ENCODE results near the gene ZNRF3.

Gene ZNRF3

DNA sequence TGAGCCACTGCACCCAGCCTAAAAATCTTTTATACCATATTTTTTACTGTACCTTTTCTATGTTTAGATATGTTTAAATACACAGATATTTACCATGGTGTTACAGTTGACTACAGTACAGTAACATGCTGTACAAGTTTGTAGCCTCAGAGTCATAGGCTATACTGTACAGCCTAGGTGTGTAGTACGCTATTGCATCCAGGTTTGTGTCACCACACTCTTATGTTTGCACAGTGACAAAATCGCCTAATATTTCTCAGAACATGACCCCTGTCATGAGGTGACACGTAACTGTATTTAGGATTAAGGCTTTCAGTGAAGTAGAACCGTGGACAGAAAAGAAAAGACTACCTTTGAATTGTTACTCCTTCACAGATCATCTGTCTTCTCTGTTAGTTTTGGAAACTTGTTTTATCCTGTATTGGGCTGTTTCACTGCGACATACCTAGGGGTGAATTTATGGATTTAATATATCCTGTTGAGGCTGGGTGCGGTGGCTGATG, 83.8 kb downstream of the ZNRF3 start:
- DNase-seq (ENCODE audit: low read depth), result no peak
- no peak overlapping the region for H3K4me3 ChIP-seq (ENCODE audit: low read depth, low read length)
- TF ChIP-seq CTCF (IDR thresholded peaks at IDR 0.05; ENCODE audit: control insufficient read depth, extremely low read depth, insufficient read depth), result no peak

- DNase-seq (ENCODE audit: low read depth), result no peak
- no peak overlapping the region for H3K4me3 ChIP-seq (ENCODE audit: low read depth, low read length)
- TF ChIP-seq CTCF (IDR thresholded peaks at IDR 0.05; ENCODE audit: control insufficient read depth, extremely low read depth, insufficient read depth), result no peak
Observed at GRCh38 chr22:28967969-28968368, 84.6 kb downstream of the ZNRF3 start.

DNA sequence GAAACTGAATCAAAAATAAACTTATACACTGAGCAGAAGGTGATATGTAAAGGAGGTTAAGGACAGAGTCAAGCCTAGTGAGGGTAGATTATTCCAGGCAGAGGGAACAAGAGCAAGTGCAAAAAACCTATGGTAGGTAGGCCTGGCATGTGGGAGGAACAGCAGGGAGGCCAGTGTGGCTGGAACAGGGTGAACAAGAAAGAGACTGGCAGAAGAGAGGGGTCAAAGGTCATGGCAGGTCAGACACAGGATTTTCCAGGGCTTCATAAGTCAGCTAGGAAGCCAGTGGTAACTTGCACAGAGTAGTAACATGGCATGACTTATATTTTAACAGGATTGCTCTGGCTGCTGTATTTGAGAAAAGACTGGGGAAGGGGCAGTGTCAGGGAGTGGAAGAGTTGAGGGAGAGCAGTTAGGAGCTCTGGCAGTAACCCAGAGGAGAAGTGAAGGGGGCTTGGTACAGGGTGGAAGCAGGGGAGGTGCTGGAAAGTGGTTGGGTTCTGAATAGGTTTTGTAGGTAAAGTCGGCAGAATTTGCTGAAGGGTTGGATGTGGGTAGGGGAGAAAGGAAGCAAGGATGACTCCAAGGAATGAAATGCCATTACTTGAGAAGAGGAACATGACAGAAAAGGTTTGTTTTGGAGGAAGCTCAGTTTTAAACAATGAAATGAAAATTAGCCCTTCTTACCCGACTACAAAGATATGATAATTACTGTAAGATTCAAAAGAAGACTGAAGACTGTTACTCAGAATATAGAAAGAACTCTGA, 86.2 kb downstream of the ZNRF3 start:
- no peak for DNase-seq (ENCODE audit: low read depth)
- H3K4me3 ChIP-seq (ENCODE audit: low read depth, low read length), result no peak overlapping the region
- TF ChIP-seq CTCF (IDR thresholded peaks at IDR 0.05; ENCODE audit: control insufficient read depth, extremely low read depth, insufficient read depth), result no peak

GRCh38 chr22:28973352-28973751, 90.0 kb downstream of the ZNRF3 start:
- H3K4me3 ChIP-seq (ENCODE audit: low read depth, low read length), result no peak overlapping the region
- TF ChIP-seq CTCF (IDR thresholded peaks at IDR 0.05; ENCODE audit: control insufficient read depth, extremely low read depth, insufficient read depth), result no peak
- no peak for DNase-seq (ENCODE audit: low read depth)

- DNase-seq (ENCODE audit: low read depth), result no peak
- H3K4me3 ChIP-seq (ENCODE audit: low read depth, low read length), result no peak overlapping the region
- no peak for TF ChIP-seq CTCF (IDR thresholded peaks at IDR 0.05; ENCODE audit: control insufficient read depth, extremely low read depth, insufficient read depth)
Observed at GRCh38 chr22:28977060-28977459, 93.7 kb downstream of the ZNRF3 start.

GRCh38 chr22:28977481-28977971, 94.2 kb downstream of the ZNRF3 start:
- no peak overlapping the region for H3K4me3 ChIP-seq (ENCODE audit: low read depth, low read length)
- DNase-seq (ENCODE audit: low read depth), result no peak
- no peak for TF ChIP-seq CTCF (IDR thresholded peaks at IDR 0.05; ENCODE audit: control insufficient read depth, extremely low read depth, insufficient read depth)

Data from LNCaP clone FGC (cell line).